Erythroblast (primary cell): ENCODE data around the gene TMEM244.

Source experiments
- GATA1 ChIP-seq: IDR thresholded peaks from 2 replicates; pipeline ENCODE4 v1.6.1; 2011; ENCODE audit warnings: low read depth, mild to moderate bottlenecking, control low read depth, low read length, moderate library complexity
- POLR2A ChIP-seq: IDR thresholded peaks from 2 replicates; pipeline ENCODE4 v1.6.1; 2011; ENCODE audit warnings: mild to moderate bottlenecking, low read length

DNA sequence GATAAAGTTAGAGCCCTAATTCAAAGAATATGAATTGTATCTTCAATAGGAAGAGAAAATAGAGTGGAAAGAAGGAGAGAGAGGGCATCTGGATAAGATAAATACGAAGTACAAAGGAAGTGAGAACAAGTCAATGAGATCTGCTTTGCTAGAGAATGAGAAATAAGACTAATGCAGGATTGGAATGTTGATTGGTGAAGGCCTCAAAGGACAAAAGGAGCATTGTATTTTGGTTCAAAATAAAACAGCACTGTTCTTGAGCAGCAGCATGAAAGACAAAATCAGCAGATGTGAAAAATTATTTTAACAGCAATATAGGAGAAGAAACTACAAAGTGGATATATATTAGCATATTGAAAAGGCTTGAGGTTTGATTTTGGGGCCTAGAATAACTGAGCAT, 5.1 kb upstream of the TMEM244 start:
- no peak for TF ChIP-seq POLR2A
- TF ChIP-seq GATA1, result no peak
